PC-3 (cell line): ENCODE results near the gene MCTP2. TPM values are rescaled to one million over a fixed set of nuclear protein-coding genes. Genes with fewer than 3 reads are reported as not detected.

Source experiments
- ATAC-seq: fragments of 200-7000 bp; cut with Tn5 transposase; 2 replicates; pipeline ENCODE4 v1.9.1; 2020; ENCODE audit warnings: mild to moderate bottlenecking, moderate library complexity
- BruUV-seq: library from RNA; stranded (reverse); fragments of 400-500 nt; replicated peaks from 2 replicates; lab custom pipeline; 2021; lab: Mats Ljungman, UMichigan
- CTCF ChIA-PET: fragments of 300-600 bp; sonication (Branson Sonifier 250); formaldehyde crosslinking; loops from one replicate; lab custom pipeline; 2022; ENCODE audit warnings: antibody characterized with exemption; lab: Charles Lee
- POLR2A ChIA-PET: fragments of 300-600 bp; sonication (Branson Sonifier 250); formaldehyde crosslinking; loops from one replicate; lab custom pipeline; 2022; ENCODE audit warnings: antibody characterized with exemption; ENCODE audit not compliant: unreplicated experiment; lab: Charles Lee
- DNase-seq: peaks from one replicate; pipeline ENCODE4 v3.0.0-alpha.2; 2015
- H2AFZ ChIP-seq: fragments of 300-600 bp; sonication (generic); 2 replicates; pipeline ENCODE4 v1.6.0; 2016; ENCODE audit warnings: antibody characterized with exemption, low read length
- H3F3A ChIP-seq: fragments of 300-600 bp; sonication (generic); one replicate; pipeline ENCODE4 v1.6.0; 2017; ENCODE audit warnings: antibody characterized with exemption, low read length, control low read depth, mild to moderate bottlenecking; ENCODE audit not compliant: unreplicated experiment
- H3K27ac ChIP-seq: fragments of 300-600 bp; sonication (generic); 2 replicates; pipeline ENCODE4 v1.5.1; 2016; ENCODE audit warnings: mild to moderate bottlenecking, low read length
- H3K27me3 ChIP-seq: fragments of 300-600 bp; sonication (generic); 2 replicates; pipeline ENCODE4 v1.6.1; 2016; ENCODE audit warnings: low read length, mixed read lengths
- H3K36me3 ChIP-seq: fragments of 300-600 bp; sonication (generic); 2 replicates; pipeline ENCODE4 v1.6.1; 2016; ENCODE audit warnings: low read depth, mixed run types, low read length, mixed read lengths
- H3K4me1 ChIP-seq: fragments of 300-600 bp; sonication (generic); 2 replicates; pipeline ENCODE4 v1.5.1; 2016; ENCODE audit warnings: low read length; ENCODE audit not compliant: insufficient read depth
- H3K4me2 ChIP-seq: fragments of 300-600 bp; sonication (generic); 2 replicates; pipeline ENCODE4 v1.6.0; 2016; ENCODE audit warnings: low read length
- H3K4me3 ChIP-seq: fragments of 300-600 bp; sonication (generic); 2 replicates; pipeline ENCODE4 v1.5.1; 2016; ENCODE audit warnings: mild to moderate bottlenecking, low read length, mixed read lengths
- H3K79me2 ChIP-seq: fragments of 300-600 bp; sonication (generic); 2 replicates; pipeline ENCODE4 v1.6.1; 2017; ENCODE audit warnings: low read length, mixed read lengths
- H3K9ac ChIP-seq: fragments of 300-600 bp; sonication (generic); 2 replicates; pipeline ENCODE4 v1.6.0; 2016; ENCODE audit warnings: mild to moderate bottlenecking, low read length
- H3K9me2 ChIP-seq: fragments of 300-600 bp; sonication (generic); replicated peaks from 2 replicates; pipeline ENCODE4 v1.6.1; 2016; ENCODE audit warnings: mixed run types, low read length, mixed read lengths
- H3K9me3 ChIP-seq: fragments of 300-600 bp; sonication (generic); 2 replicates; pipeline ENCODE4 v1.6.1; 2016; ENCODE audit warnings: low read length, mixed read lengths
- H4K20me1 ChIP-seq: fragments of 300-600 bp; sonication (generic); 2 replicates; pipeline ENCODE4 v1.6.1; 2016; ENCODE audit warnings: low read length, mixed read lengths
- EZH2 ChIP-seq: fragments of 300-600 bp; sonication (generic); IDR thresholded peaks from one replicate; pipeline ENCODE4 v1.6.1; 2017; ENCODE audit warnings: antibody characterized with exemption, mild to moderate bottlenecking, low read length; ENCODE audit not compliant: unreplicated experiment
- EZH2phosphoT487 ChIP-seq: fragments of 300-600 bp; sonication (generic); IDR thresholded peaks from 2 replicates; pipeline ENCODE4 v1.6.1; 2018; ENCODE audit warnings: mild to moderate bottlenecking, antibody characterized with exemption, low read length, borderline replicate concordance
- intact Hi-C: fragments of 100-400 bp; cut with micrococcal nuclease; formaldehyde crosslinking; loops from 2 replicates; pipeline ENCODE4 v1.9.0; 2023
- total RNA-seq: library from RNA; depleted of rRNA; stranded (reverse); fragments of >200 nt; gene quantifications from 2 replicates; pipeline ENCODE4 v1.2.3, GENCODE V29; 2014
- TF ChIP-seq, protein P1 (sequence below): fragments of 300-600 bp; sonication (generic); conservative IDR thresholded peaks from 2 replicates; pipeline ENCODE4 v1.5.1; 2017; ENCODE audit warnings: antibody characterized with exemption, low read depth, mild to moderate bottlenecking, low read length

The MCTP2 gene
- total RNA-seq, 1 experiment from 2014 or later: 6.2 TPM

GRCh38 chr15:94476686-94477085 is 245.3 kb downstream of the MCTP2 start:
- ATAC-seq (no peak), DNase-seq (no peak)
- no peaks in the 10 kb centered on the region for H3K79me2 ChIP-seq
- no peaks in the 10 kb centered on the region for H3F3A ChIP-seq
- no peaks in the 10 kb centered on the region for H3K9me2 ChIP-seq
- ChIA-PET POLR2A (no interaction called here), CTCF (no interaction called here)
- no peaks in the 10 kb centered on the region for H3K27me3 ChIP-seq
- H3K36me3 ChIP-seq: no peaks in the 10 kb centered on the region
- no peak overlapping the region for H2AFZ ChIP-seq
- H3K4me3 ChIP-seq: no peak overlapping the region
- no peaks in the 10 kb centered on the region for H3K9me3 ChIP-seq
- H3K27ac ChIP-seq: no peak overlapping the region
- H3K9ac ChIP-seq: no peak overlapping the region
- BruUV-seq: no TSS peak
- H3K4me1 ChIP-seq: no peaks in the 10 kb centered on the region
- no peaks in the 10 kb centered on the region for H4K20me1 ChIP-seq
- H3K4me2 ChIP-seq: no peak overlapping the region
- TF ChIP-seq EZH2 (no peak), EZH2phosphoT487 (no peak)
- TF ChIP-seq, protein P1, sequence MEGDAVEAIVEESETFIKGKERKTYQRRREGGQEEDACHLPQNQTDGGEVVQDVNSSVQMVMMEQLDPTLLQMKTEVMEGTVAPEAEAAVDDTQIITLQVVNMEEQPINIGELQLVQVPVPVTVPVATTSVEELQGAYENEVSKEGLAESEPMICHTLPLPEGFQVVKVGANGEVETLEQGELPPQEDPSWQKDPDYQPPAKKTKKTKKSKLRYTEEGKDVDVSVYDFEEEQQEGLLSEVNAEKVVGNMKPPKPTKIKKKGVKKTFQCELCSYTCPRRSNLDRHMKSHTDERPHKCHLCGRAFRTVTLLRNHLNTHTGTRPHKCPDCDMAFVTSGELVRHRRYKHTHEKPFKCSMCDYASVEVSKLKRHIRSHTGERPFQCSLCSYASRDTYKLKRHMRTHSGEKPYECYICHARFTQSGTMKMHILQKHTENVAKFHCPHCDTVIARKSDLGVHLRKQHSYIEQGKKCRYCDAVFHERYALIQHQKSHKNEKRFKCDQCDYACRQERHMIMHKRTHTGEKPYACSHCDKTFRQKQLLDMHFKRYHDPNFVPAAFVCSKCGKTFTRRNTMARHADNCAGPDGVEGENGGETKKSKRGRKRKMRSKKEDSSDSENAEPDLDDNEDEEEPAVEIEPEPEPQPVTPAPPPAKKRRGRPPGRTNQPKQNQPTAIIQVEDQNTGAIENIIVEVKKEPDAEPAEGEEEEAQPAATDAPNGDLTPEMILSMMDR: no peak
- intact Hi-C loops: no loop called here

- BruUV-seq: no TSS peak
- Histone ChIP-seq H3K9ac (no peak overlapping the region), H2AFZ (no peak overlapping the region), H3K79me2 (no peaks in the 10 kb centered on the region), H4K20me1 (no peaks in the 10 kb centered on the region), H3K36me3 (no peaks in the 10 kb centered on the region), H3K27ac (no peak overlapping the region), H3K9me2 (no peaks in the 10 kb centered on the region), H3F3A (no peaks in the 10 kb centered on the region), H3K27me3 (no peaks in the 10 kb centered on the region), H3K4me3 (no peak overlapping the region), H3K4me1 (no peaks in the 10 kb centered on the region), H3K4me2 (no peak overlapping the region), H3K9me3 (no peaks in the 10 kb centered on the region)
- CTCF ChIA-PET: no interaction called here
- DNase-seq (no peak), ATAC-seq (no peak)
- intact Hi-C loops: no loop called here
- POLR2A ChIA-PET: no interaction called here
- TF ChIP-seq, protein P1: no peak
- no peak for TF ChIP-seq EZH2
Observed at GRCh38 chr15:94477913-94478553, 246.7 kb downstream of the MCTP2 start.

DNA sequence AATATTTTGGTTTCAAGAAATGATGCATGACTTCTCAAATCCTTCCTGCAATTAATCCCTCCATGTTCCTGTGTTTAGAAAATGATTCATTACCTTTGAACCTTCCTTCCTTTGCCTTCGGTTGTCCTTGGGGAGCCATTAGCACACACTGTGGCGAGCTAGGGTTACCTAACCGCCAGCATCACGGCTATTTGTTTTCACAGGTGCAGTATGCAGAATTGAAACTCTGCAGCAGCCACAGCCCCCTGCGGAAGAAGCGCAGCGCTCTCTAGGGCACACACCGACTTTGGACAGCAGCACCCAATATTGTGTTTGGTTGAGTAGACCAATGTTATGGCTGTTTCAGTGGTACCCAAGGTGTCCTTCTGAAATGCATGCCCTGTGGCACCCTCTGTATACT is 247.4 kb downstream of the MCTP2 start:
- Histone ChIP-seq H3K4me1 (no peaks in the 10 kb centered on the region), H2AFZ (no peak overlapping the region), H3K9ac (no peak overlapping the region), H3K27ac (no peak overlapping the region), H4K20me1 (no peaks in the 10 kb centered on the region), H3F3A (no peaks in the 10 kb centered on the region), H3K9me3 (no peaks in the 10 kb centered on the region), H3K4me2 (no peak overlapping the region), H3K27me3 (no peaks in the 10 kb centered on the region), H3K4me3 (no peak overlapping the region), H3K36me3 (no peaks in the 10 kb centered on the region), H3K9me2 (no peaks in the 10 kb centered on the region), H3K79me2 (no peaks in the 10 kb centered on the region)
- CTCF ChIA-PET: no interaction called here
- DNase-seq: no peak
- BruUV-seq: no TSS peak
- POLR2A ChIA-PET: no interaction called here
- TF ChIP-seq, protein P1: no peak
- TF ChIP-seq EZH2: no peak
- no peak for TF ChIP-seq EZH2phosphoT487
- intact Hi-C loops: no loop called here
- ATAC-seq: no peak
